Activated CD4-positive, alpha-beta T cell treated with anti-CD3 and anti-CD28 coated beads for 36 hours (primary cell): ENCODE measurements around the gene RABGGTA. TPM values are rescaled to one million over a fixed set of nuclear protein-coding genes. Genes with fewer than 3 reads are reported as not detected.

Source experiments
- ATAC-seq: fragments of 200-7000 bp; cut with Tn5 transposase; one replicate; pipeline ENCODE4 v1.10.0; 2021; ENCODE audit warnings: mild to moderate bottlenecking, moderate library complexity
- CTCF ChIA-PET: fragments of 350-600 bp; sonication (Branson Sonifier 250); formaldehyde crosslinking; loops from one replicate; lab custom pipeline; 2021; ENCODE audit warnings: antibody characterized with exemption; lab: Charles Lee
- POLR2A ChIA-PET: fragments of 350-600 bp; sonication (Branson Sonifier 250); formaldehyde crosslinking; loops from one replicate; lab custom pipeline; 2021; ENCODE audit warnings: antibody characterized with exemption, inconsistent platforms; lab: Charles Lee
- DNase-seq: peaks from one replicate; pipeline ENCODE4 v3.0.0-alpha.2; 2020
- H3K27ac Mint-ChIP-seq: one replicate; pipeline ENCODE4 v1.8.0; 2021; ENCODE audit warnings: mixed read lengths
- H3K27me3 Mint-ChIP-seq: one replicate; pipeline ENCODE4 v1.8.0; 2021; ENCODE audit warnings: mixed read lengths
- H3K36me3 Mint-ChIP-seq: one replicate; pipeline ENCODE4 v1.8.0; 2021; ENCODE audit warnings: low read depth, mixed read lengths
- H3K4me1 Mint-ChIP-seq: one replicate; pipeline ENCODE4 v1.8.0; 2021; ENCODE audit warnings: mixed read lengths
- H3K4me3 Mint-ChIP-seq: one replicate; pipeline ENCODE4 v1.8.0; 2021; ENCODE audit warnings: mild to moderate bottlenecking, moderate library complexity, mixed read lengths
- H3K9me3 Mint-ChIP-seq: one replicate; pipeline ENCODE4 v1.8.0; 2021; ENCODE audit warnings: low read depth, mixed read lengths
- intact Hi-C, 2 experiments: fragments of 100-400 bp; cut with DNase I in 1 of 2; cut with micrococcal nuclease in 1 of 2; formaldehyde crosslinking; loops; one replicate each; pipeline versions ENCODE4 v1.14.2 to v1.15.1; 2022 to 2024; cut with DNase I, micrococcal nuclease
- total RNA-seq, 2 experiments: library from RNA; stranded (reverse); gene quantifications; one replicate each; pipeline ENCODE4 v1.2.3, GENCODE V29; 2021

RABGGTA gene
- total RNA-seq, 2 experiments from 2014 or later: 52.1 to 56.0 TPM

DNA sequence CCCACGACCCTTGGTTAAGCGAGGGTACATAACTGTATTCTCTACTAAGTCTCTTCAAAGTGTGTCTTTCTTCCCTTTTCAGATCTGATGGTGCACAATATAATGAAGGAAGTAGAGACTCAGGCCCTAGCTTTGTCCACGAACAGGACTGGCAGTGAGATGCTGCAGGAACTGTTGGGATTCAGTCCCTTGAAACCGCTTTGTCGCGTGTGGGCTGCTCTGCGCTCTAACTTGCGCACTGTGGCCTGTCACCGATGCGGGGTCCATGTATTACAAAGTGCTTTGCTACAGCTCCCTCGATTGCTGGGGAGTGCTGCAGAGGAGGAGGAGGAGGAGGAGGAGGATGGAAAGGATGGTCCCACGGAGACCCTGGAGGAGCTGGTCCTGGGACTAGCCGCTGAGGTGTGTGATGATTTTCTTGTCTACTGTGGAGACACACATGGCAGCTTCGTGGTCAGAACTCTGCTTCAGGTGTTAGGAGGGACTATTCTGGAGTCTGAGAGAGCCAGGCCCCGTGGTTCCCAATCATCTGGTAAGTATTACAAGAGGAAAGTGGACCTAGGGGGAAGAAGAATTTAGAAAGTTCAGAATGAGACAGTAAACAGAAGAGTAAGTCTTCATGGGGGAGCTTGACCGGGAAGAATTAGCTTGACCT lies 29.1 kb upstream of the RABGGTA start:
- peak overlapping the region; percentile 58 for H3K27ac Mint-ChIP-seq

DNA sequence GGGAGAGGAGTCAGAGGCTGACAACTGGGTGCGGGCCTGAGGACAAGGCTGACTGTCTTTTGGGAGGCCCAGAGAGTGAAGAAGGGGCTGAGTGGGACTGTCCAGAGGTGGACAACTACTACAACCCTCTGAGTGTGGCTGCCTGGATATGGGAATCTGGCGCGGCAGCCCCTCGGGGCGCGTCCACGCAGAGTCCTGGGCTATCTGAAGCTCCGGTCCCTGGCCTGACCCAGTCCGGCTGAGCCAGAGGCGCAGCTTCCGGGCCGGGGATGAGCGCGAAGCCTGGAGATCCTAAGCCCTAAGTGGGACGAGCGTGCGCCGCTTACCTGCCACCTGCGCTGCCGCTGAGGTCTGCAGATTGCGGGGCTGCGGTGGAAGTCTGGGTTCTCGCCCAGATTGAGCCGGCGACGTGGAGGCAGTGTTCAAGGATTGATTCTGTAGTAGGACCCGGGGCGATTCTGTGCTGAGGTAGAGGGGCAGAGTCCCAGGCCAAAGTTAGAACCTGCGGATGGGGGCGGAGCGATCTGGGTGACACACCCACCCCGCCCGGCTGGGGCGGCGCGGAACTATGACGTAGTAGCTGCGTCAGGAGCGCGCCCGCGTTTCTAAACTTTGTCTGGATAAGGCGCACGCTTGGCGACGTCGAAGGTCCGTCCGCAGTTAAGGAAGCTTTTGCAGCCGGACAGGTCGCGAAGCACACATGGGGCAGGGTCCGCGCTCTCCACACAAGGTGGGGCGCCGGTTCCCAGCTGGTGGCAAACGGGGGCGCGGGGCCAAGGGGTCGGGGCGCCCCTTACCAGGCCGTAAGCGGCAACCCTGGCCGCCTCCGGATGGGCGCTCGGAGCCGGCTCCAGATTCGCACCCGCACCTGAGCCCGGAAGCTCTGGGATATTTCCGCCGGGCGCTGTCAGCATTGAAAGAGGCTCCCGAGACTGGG lies 28.1 kb upstream of the RABGGTA start, which contains the start of the genes DHRS1 and NOP9:
Gene DHRS1, minus strand, starts transcription at position 526 of the 937 bp plus-strand sequence. CDS start 674 bp downstream, outside the sequence.
Gene NOP9, plus strand, starts transcription at position 596 of the 937 bp plus-strand sequence. Its CDS starts 105 bp downstream, at position 701.
- Mint-ChIP-seq H3K4me3 (peak within 1 kb of the TSS; percentile 91), H3K4me1 (peaks cover 51% of the 10 kb centered on the region), H3K36me3 (peaks cover 37% of the 10 kb centered on the region), H3K9me3 (no peaks in the 10 kb centered on the region), H3K27ac (peak within 1 kb of the TSS; percentile 77), H3K27me3 (no peaks in the 10 kb centered on the region)
- ChIA-PET CTCF (interaction anchor here (0.6 to 16.5 kb wide), 18 partner anchors 9 to 189 kb away, joined by 3 to 430 read pairs (median 6); partner anchors contain the start of genes CHMP4A, CIDEB, DCAF11 and GMPR2), POLR2A (interaction anchor here (0.5 to 1.7 kb wide), 6 partner anchors 11 to 422 kb away, joined by 3 to 12 read pairs (median 3); partner anchors contain the start of genes DCAF11, NRL and TINF2)
- peak; percentile 67 for ATAC-seq
- DNase-seq: peak; percentile 96
- intact Hi-C loops: loop anchor here (1.0 to 5.0 kb wide), 14 partner anchors 28 to 287 kb away; partner anchors contain the start of genes CHMP4A (in 2 of the 2), CARMIL3 (in 1 of the 2), DCAF11 (in 1 of the 2) and EMC9 (in 1 of the 2)

More for the DNA sequence above, 29.1 kb upstream of the RABGGTA start:
- ChIA-PET CTCF (interaction anchor here (0.6 to 16.5 kb wide), 19 partner anchors 10 to 190 kb away, joined by 3 to 430 read pairs (median 4); partner anchors contain the start of genes CHMP4A, CIDEB, DCAF11 and GMPR2), POLR2A (interaction anchor here (0.7 to 1.7 kb wide), 5 partner anchors 10 to 186 kb away, joined by 3 to 12 read pairs (median 3); partner anchors contain the start of genes DCAF11, NRL and TINF2)
- peak overlapping the region; percentile 91 for H3K4me3 Mint-ChIP-seq
- H3K36me3 Mint-ChIP-seq: peaks cover 46% of the 10 kb centered on the region
- H3K27me3 Mint-ChIP-seq: no peaks in the 10 kb centered on the region
- intact Hi-C loops: no loop called here
- ATAC-seq: no peak
- H3K9me3 Mint-ChIP-seq: no peaks in the 10 kb centered on the region
- peaks cover 51% of the 10 kb centered on the region for H3K4me1 Mint-ChIP-seq
- no peak for DNase-seq

GRCh38 chr14:24298892-24299254 lies 27.5 kb upstream of the RABGGTA start:
- intact Hi-C loops: loop anchor here (1.0 to 5.0 kb wide), 14 partner anchors 28 to 287 kb away; partner anchors contain the start of genes CHMP4A (in 2 of the 2), CARMIL3 (in 1 of the 2), DCAF11 (in 1 of the 2) and EMC9 (in 1 of the 2)
- ChIA-PET POLR2A (interaction anchor here (0.7 to 1.7 kb wide), 3 partner anchors 34 to 185 kb away, joined by 3 to 12 read pairs (median 6); partner anchors contain the start of genes DCAF11, NRL and TINF2), CTCF (interaction anchor here (0.9 to 16.5 kb wide), 10 partner anchors 11 to 138 kb away, joined by 4 to 430 read pairs (median 22); partner anchors contain the start of genes CHMP4A, CIDEB, GMPR2 and LTB4R)
- H3K27me3 Mint-ChIP-seq: no peaks in the 10 kb centered on the region
- ATAC-seq: peak; percentile 18
- peak; percentile 52 for DNase-seq
- peaks cover 33% of the 10 kb centered on the region for H3K36me3 Mint-ChIP-seq
- H3K4me3 Mint-ChIP-seq: peak overlapping the region; percentile 91
- H3K9me3 Mint-ChIP-seq: no peaks in the 10 kb centered on the region
- H3K4me1 Mint-ChIP-seq: peaks cover 51% of the 10 kb centered on the region
- H3K27ac Mint-ChIP-seq: peak overlapping the region; percentile 77

DNA sequence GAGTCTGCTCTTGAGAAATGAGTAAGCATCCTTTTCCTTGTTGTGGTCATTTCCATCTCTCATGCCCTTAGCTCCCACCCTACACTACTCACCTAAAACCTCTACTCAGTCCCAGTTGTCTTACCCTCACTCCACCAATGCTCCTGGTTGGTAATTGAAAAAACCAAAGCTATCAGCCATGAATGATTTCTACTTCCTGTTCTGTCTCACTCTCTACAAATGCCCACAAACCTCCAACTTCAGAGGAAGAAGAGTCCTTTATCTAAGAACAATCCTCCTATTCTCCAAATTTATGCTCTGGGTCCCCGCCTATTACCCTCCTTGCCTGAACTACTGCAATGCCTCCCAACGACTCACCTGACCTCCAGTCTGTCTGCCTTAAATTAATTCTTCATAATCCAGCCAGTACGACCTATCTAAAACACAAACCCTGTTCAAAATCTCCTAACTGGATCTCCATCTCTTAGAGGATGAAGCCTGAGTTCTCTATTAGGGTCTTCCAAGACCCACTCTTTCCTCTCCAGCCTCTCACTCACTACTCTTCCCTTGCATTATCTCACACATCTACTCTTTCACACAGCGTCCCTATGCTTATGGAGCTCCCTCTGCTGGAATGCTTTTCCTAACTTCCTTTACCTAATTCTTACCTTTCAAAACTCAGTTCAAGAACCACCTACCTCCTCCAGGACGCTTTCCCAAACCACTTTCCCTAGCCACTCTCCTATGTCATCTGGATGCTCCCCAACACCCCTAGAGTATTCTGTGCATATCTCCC lies 26.0 kb upstream of the RABGGTA start:
- H3K27me3 Mint-ChIP-seq: no peaks in the 10 kb centered on the region
- no peaks in the 10 kb centered on the region for H3K9me3 Mint-ChIP-seq
- ATAC-seq (peak; percentile 25), DNase-seq (no peak)
- CTCF ChIA-PET: interaction anchor here (0.6 to 16.5 kb wide), 30 partner anchors 13 to 359 kb away, joined by 3 to 430 read pairs (median 4); partner anchors contain the start of genes CHMP4A, CIDEB, GMPR2 and IRF9
- peaks cover 51% of the 10 kb centered on the region for H3K4me1 Mint-ChIP-seq
- intact Hi-C loops: loop anchor here (1.0 to 5.0 kb wide), 9 partner anchors 8 to 285 kb away; partner anchors contain the start of genes MDP1 (in 2 of the 2), RNF31 (in 2 of the 2), CARMIL3 (in 1 of the 2) and LTB4R (in 1 of the 2)
- H3K4me3 Mint-ChIP-seq: no peak overlapping the region
- peak overlapping the region; percentile 79 for H3K27ac Mint-ChIP-seq
- POLR2A ChIA-PET: interaction anchor here (0.6 to 1.5 kb wide), 7 partner anchors 26 to 151 kb away, joined by 3 to 7 read pairs (median 3); partner anchors contain the start of genes PSME2, RABGGTA and TINF2
- peaks cover 28% of the 10 kb centered on the region for H3K36me3 Mint-ChIP-seq

DNA sequence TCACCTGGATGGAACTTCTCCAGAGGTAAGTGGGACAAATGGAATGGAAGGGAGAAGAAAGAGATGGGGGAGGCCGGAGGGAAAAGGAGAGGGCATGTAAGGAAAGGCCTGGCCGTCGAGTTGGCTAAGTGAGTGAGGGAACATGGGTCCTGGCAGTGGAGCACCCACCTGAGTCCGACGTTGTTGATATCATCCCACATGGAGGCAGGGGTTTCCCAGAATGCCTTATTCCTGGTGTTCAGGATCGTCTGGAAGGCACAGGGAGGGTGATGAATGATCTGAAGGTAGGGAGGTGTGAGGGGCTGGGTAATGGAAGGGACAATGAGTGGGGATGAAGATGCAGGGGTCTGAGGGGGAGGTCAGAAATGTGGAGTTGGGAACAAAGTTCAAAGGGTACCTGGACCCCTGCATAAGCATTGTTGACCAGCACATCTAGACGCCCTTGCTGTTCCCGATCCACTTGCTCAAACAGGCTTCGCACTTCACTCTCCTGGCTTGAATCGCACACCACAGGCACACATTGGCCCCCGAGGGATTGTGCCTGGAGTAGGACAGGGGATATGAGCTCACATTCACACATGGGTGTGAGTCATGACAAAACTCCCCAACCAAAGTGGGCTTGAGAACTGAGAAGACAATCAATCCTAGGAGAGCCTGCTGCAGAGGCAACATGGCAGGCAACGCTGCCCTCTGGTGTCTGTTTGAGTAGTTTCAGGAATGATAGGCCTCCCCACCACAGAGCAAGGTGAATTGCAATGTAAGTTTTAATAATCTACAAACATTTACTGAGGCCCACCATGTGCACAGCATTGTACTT lies 25.2 kb upstream of the RABGGTA start:
- H3K36me3 Mint-ChIP-seq: peaks cover 30% of the 10 kb centered on the region
- DNase-seq (peak; percentile 88), ATAC-seq (peak; percentile 76)
- H3K27me3 Mint-ChIP-seq: no peaks in the 10 kb centered on the region
- ChIA-PET POLR2A (interaction anchor here (0.6 to 1.5 kb wide), 6 partner anchors 25 to 150 kb away, joined by 3 to 7 read pairs (median 4); partner anchors contain the start of genes CHMP4A, PSME2 and RABGGTA), CTCF (interaction anchor here (0.6 to 16.5 kb wide), 31 partner anchors 9 to 253 kb away, joined by 3 to 430 read pairs (median 4); partner anchors contain the start of genes CHMP4A, CIDEB, EMC9 and GMPR2)
- peaks cover 45% of the 10 kb centered on the region for H3K4me1 Mint-ChIP-seq
- no peaks in the 10 kb centered on the region for H3K9me3 Mint-ChIP-seq
- H3K27ac Mint-ChIP-seq: peak overlapping the region; percentile 79
- intact Hi-C loops: loop anchor here (1.0 to 5.0 kb wide), 11 partner anchors 7 to 284 kb away; partner anchors contain the start of genes MDP1 (in 2 of the 2), RNF31 (in 2 of the 2), CARMIL3 (in 1 of the 2) and LTB4R (in 1 of the 2)
- H3K4me3 Mint-ChIP-seq: peak overlapping the region; percentile 16

DNA sequence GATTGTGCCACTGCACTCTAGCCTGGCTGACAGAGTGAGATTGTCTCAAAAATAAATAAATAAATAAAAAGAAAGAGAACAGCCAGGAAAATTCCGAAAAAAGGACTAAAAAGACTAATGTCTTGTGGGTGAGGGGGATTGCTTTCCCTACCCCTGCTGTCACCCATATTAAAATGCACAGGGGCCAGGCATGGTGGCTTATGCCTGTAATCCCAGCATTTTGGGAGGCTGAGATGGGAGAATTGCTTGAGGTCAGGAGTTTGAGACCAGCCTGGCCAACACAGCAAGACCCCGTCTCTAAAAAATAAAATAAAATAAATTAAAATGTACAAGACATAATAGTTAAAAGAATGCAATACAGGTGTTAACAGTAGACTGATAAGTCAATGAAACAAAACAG lies 22.1 kb upstream of the RABGGTA start:
- DNase-seq (no peak), ATAC-seq (no peak)
- H3K4me3 Mint-ChIP-seq: no peak overlapping the region
- intact Hi-C loops: no loop called here
- peaks cover 46% of the 10 kb centered on the region for H3K4me1 Mint-ChIP-seq
- H3K9me3 Mint-ChIP-seq: no peaks in the 10 kb centered on the region
- no peaks in the 10 kb centered on the region for H3K27me3 Mint-ChIP-seq
- no peak overlapping the region for H3K27ac Mint-ChIP-seq
- ChIA-PET CTCF (interaction anchor here (0.7 to 4.2 kb wide), 11 partner anchors 9 to 143 kb away, joined by 3 to 36 read pairs (median 6); partner anchors contain the start of genes CIDEB, MDP1 and RABGGTA), POLR2A (no interaction called here)
- H3K36me3 Mint-ChIP-seq: peaks cover 40% of the 10 kb centered on the region

DNA sequence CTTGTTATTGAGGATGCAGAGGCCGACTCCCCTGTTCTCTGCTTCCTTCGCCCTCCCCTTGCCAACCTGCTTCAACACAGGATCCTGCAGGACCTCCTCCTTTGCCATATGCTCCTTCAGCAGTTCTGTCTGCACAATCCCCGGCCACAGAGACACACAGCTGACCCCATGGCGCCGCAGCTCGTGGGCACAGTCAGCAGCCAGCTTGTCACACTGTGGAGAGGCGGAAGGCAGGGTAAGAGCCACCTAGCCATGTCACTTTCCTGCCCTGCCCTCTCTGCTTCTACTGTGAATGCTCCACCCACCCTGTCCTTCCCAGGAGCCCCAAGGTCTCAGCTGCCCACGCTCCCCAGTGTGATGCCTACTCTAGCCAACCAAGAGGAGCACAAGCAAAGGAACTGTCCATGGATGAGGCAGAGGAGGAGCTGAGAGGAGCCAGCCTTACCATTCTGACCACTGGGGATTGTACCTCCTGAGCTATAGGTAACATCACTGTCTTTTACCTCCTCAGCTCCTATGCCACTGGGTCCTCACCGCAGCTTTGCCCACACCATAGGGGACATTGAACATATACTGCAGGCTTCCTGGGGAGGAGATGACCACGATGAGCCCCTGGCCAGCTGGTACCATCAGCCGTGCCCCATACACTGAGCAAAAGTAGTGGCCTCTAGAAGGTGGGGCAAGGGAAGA lies 20.9 kb upstream of the RABGGTA start:
- no peak for DNase-seq
- Mint-ChIP-seq H3K36me3 (peaks cover 41% of the 10 kb centered on the region), H3K27ac (no peak overlapping the region), H3K4me1 (peaks cover 45% of the 10 kb centered on the region), H3K4me3 (no peak overlapping the region), H3K9me3 (no peaks in the 10 kb centered on the region), H3K27me3 (no peaks in the 10 kb centered on the region)
- intact Hi-C loops: no loop called here
- ATAC-seq: no peak
- ChIA-PET CTCF (interaction anchor here (0.8 to 4.2 kb wide), 11 partner anchors 11 to 145 kb away, joined by 3 to 36 read pairs (median 6); partner anchors contain the start of genes CIDEB, MDP1, RABGGTA and TINF2), POLR2A (interaction anchor here (1.1 kb wide), 1 partner anchor 50 kb away, joined by 4 read pairs; the partner anchor contains the start of gene TINF2)

DNA sequence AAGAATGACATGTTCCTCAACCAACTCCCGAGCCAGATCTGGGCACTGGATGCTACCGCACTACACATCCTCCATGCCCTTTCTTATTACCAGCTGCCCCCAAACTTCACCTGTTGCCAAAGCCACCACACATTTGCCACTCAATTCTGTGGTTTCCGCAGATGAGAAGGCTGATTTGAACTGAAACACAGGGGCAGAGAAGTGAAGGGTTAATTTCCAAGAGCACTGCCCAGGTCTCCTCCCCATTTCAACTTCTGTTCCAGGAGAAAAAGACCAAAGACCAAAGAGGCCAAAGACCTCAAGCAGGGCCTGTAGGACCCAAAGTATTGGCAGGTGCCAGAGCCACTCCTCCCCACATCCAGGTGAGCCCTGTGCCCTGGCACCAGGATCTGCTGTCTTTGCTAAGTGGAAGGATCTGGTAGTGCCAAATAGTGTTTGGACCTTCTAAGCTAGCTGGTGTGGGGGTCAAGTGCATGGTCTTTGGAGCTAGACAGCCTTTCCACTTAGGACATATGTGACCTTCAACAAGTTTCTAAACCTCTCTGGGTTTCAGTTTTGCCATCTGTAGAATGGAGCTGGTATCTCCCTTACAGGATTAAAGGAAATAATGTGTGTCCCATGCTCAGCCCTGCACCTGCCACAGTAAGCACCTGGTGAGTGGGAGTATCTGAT lies 20.2 kb upstream of the RABGGTA start:
- no peak for ATAC-seq
- no peak for DNase-seq
- Mint-ChIP-seq H3K9me3 (no peaks in the 10 kb centered on the region), H3K4me3 (no peak overlapping the region), H3K4me1 (peaks cover 38% of the 10 kb centered on the region), H3K27me3 (no peaks in the 10 kb centered on the region), H3K36me3 (peaks cover 39% of the 10 kb centered on the region), H3K27ac (no peak overlapping the region)
- CTCF ChIA-PET: interaction anchor here (1.0 to 4.2 kb wide), 8 partner anchors 11 to 145 kb away, joined by 3 to 36 read pairs (median 6); partner anchors contain the start of genes LTB4R2, RABGGTA and TINF2
- POLR2A ChIA-PET: interaction anchor here (1.0 to 1.1 kb wide), 2 partner anchors 14 to 49 kb away, joined by 3 to 4 read pairs; partner anchors contain the start of gene TINF2
- intact Hi-C loops: no loop called here
